Lung (tissue), 12 donors: Measurements from ENCODE around the gene DPYSL4. TPM values are rescaled to one million over a fixed set of nuclear protein-coding genes. Genes with fewer than 3 reads are reported as not detected.

Source experiments
- ATAC-seq: fragments of 200-7000 bp; cut with Tn5 transposase; one replicate; pipeline ENCODE4 v1.9.1; 2020; ENCODE audit warnings: moderate number of reproducible peaks; ENCODE audit not compliant: insufficient read depth, low FRiP score
- DNase-seq, 3 donors: peaks; one replicate each; pipeline ENCODE4 v3.0.0-alpha.2; 2013 to 2017
- H3K27ac ChIP-seq, 2 donors: one replicate each; pipeline ENCODE4 v1.5.1; 2013; ENCODE audit warnings: mild to moderate bottlenecking in 2 of 2, moderate library complexity in 2 of 2, control low read depth in 1 of 2, inconsistent platforms in 1 of 2, low read depth in 1 of 2, low read length in 1 of 2
- H3K27me3 ChIP-seq, 3 donors: one replicate each; pipeline ENCODE4 v1.5.1; 2013; ENCODE audit warnings: low read length in 2 of 3; ENCODE audit not compliant: control insufficient read depth in 3 of 3, insufficient read depth in 3 of 3
- H3K36me3 ChIP-seq, 4 donors: one replicate each; pipeline ENCODE4 v1.5.1; 2013; ENCODE audit warnings: low read length in 4 of 4, mild to moderate bottlenecking in 1 of 4, moderate library complexity in 1 of 4; ENCODE audit not compliant: control insufficient read depth in 4 of 4, insufficient read depth in 4 of 4
- H3K4me1 ChIP-seq, 5 donors: one replicate each; pipeline ENCODE4 v1.5.1; 2013; ENCODE audit warnings: low read length in 5 of 5, mild to moderate bottlenecking in 2 of 5, moderate library complexity in 1 of 5; ENCODE audit not compliant: control insufficient read depth in 5 of 5, insufficient read depth in 5 of 5
- H3K4me3 ChIP-seq: one replicate; pipeline ENCODE4 v1.5.1; 2013; ENCODE audit warnings: mild to moderate bottlenecking, control low read depth, moderate library complexity
- H3K9ac ChIP-seq, 2 donors: one replicate each; pipeline ENCODE4 v1.5.1; 2013; ENCODE audit warnings: low read length in 2 of 2, control low read depth in 1 of 2; ENCODE audit not compliant: insufficient read depth in 1 of 2
- H3K9me3 ChIP-seq, 4 donors: one replicate each; pipeline ENCODE4 v1.5.1; 2013; ENCODE audit warnings: low read length in 3 of 4, mild to moderate bottlenecking in 1 of 4, moderate library complexity in 1 of 4; ENCODE audit not compliant: control insufficient read depth in 4 of 4, insufficient read depth in 3 of 4
- CTCF ChIP-seq: IDR thresholded peaks from 2 replicates; pipeline ENCODE4 v1.5.1; 2012; ENCODE audit warnings: mild to moderate bottlenecking; ENCODE audit errors: control extremely low read depth, extremely low read depth
- WGBS, 2 donors: extraction: QIAGEN DNeasy Blood & Tissue Kit; methylation state at CpG; one replicate each; pipeline ENCODE4 v1.1.7; 2013; 5-methylcytosine and 5-hydroxymethylcytosine counted together
- polyA plus RNA-seq, 2 donors: library from polyadenylated mRNA; stranded (reverse); fragments of 200-250 nt; gene quantifications; one replicate each; pipeline ENCODE4 v1.2.1, GENCODE V29; 2013
- total RNA-seq, 2 donors: library from RNA; depleted of rRNA in 1 of 2; stranded (reverse); fragments of >200 nt in 1 of 2; gene quantifications; one replicate each; pipeline ENCODE4 v1.2.1, GENCODE V29; 2014 to 2021
- donor health status: control.
- donor health status: control.
- donor health status: Bipolar disorder and iron deficiency.
- donor health status: healthy.
- donor health status: DM: yes; HTN: yes; CAD: no.

DPYSL4 gene
- total and polyA plus RNA-seq, 4 donors: 0.33 to 1.5 (median 1.3) TPM

GRCh38 chr10:132232981-132233380 lies 46.2 kb downstream of the DPYSL4 start:
- Histone ChIP-seq H3K9me3 (no peaks in the 10 kb centered on the region), H3K4me3 (no peak overlapping the region), H3K27ac (no peak overlapping the region), H3K27me3 (no peaks in the 10 kb centered on the region), H3K4me1 (peaks cover 0 to 10% (median 4%) of the 10 kb centered on the region in 5 donors), H3K9ac (no peak overlapping the region), H3K36me3 (no peaks in the 10 kb centered on the region)
- 77 to 82% methylated on average over 9 of the region's 9 CpGs for WGBS, 2 donors
- ATAC-seq: no peak
- DNase-seq: no peak
- no peak for TF ChIP-seq CTCF

- ATAC-seq (no peak), DNase-seq (peak in 1 of 3 donors; percentile 48)
- no peak for TF ChIP-seq CTCF
- peaks cover 0 to 10% (median 4%) of the 10 kb centered on the region in 5 donors for H3K4me1 ChIP-seq
- no peaks in the 10 kb centered on the region for H3K9me3 ChIP-seq
- no peak overlapping the region for H3K27ac ChIP-seq
- no peaks in the 10 kb centered on the region for H3K27me3 ChIP-seq
- 87 to 91% methylated on average over 18 of the region's 18 CpGs for WGBS, 2 donors
- no peaks in the 10 kb centered on the region for H3K36me3 ChIP-seq
- H3K4me3 ChIP-seq: no peak overlapping the region
- H3K9ac ChIP-seq: no peak overlapping the region
These were observed 46.8 kb downstream of the DPYSL4 start for GRCh38 chr10:132233501-132234085.

GRCh38 chr10:132234860-132235259 lies 48.1 kb downstream of the DPYSL4 start:
- no peak overlapping the region for H3K9ac ChIP-seq
- peaks cover 0 to 8% (median 1%) of the 10 kb centered on the region in 5 donors for H3K4me1 ChIP-seq
- no peak overlapping the region for H3K27ac ChIP-seq
- DNase-seq (no peak), ATAC-seq (no peak)
- H3K27me3 ChIP-seq: no peaks in the 10 kb centered on the region
- H3K4me3 ChIP-seq: no peak overlapping the region
- 95 to 96% methylated on average over 6 of the region's 6 CpGs for WGBS, 2 donors
- H3K36me3 ChIP-seq: no peaks in the 10 kb centered on the region
- H3K9me3 ChIP-seq: no peaks in the 10 kb centered on the region
- no peak for TF ChIP-seq CTCF

GRCh38 chr10:132236161-132236560 lies 49.4 kb downstream of the DPYSL4 start:
- Histone ChIP-seq H3K9ac (no peak overlapping the region), H3K4me1 (peaks cover 0 to 8% (median 0%) of the 10 kb centered on the region in 5 donors), H3K36me3 (no peaks in the 10 kb centered on the region), H3K9me3 (no peaks in the 10 kb centered on the region), H3K27ac (no peak overlapping the region), H3K4me3 (no peak overlapping the region), H3K27me3 (no peaks in the 10 kb centered on the region)
- no peak for DNase-seq
- 92 to 93% methylated on average over 21 of the region's 21 CpGs for WGBS, 2 donors
- no peak for TF ChIP-seq CTCF
- no peak for ATAC-seq
